Hepatocyte (in vitro differentiated cells): ENCODE data around the gene KPNA6. TPM values are rescaled to one million over a fixed set of nuclear protein-coding genes. Genes with fewer than 3 reads are reported as not detected.
"Not testable (repeated sequence)": the region's sequence is repeated elsewhere in the genome, so short reads cannot be mapped to it uniquely, and the experiment has no call there.

ENCODE experiments used
- DNase-seq: peaks from one replicate; pipeline ENCODE4 v3.0.0-alpha.2; 2016; ENCODE audit warnings: low spot score
- H2AFZ ChIP-seq: fragments of 200-600 bp; sonication (generic); 2 replicates; pipeline ENCODE4 v1.6.0; 2016; ENCODE audit warnings: antibody characterized with exemption, mild to moderate bottlenecking
- H3K27ac ChIP-seq: fragments of 200-600 bp; sonication (generic); 2 replicates; pipeline ENCODE4 v1.5.1; 2016; ENCODE audit warnings: mild to moderate bottlenecking
- H3K27me3 ChIP-seq: fragments of 200-600 bp; sonication (generic); 2 replicates; pipeline ENCODE4 v1.6.1; 2016
- H3K36me3 ChIP-seq: fragments of 200-600 bp; sonication (generic); replicated peaks from 2 replicates; pipeline ENCODE4 v1.5.1; 2016; ENCODE audit warnings: low read depth; ENCODE audit not compliant: insufficient read depth
- H3K4me1 ChIP-seq: fragments of 200-600 bp; sonication (generic); 2 replicates; pipeline ENCODE4 v1.5.1; 2016; ENCODE audit warnings: mild to moderate bottlenecking, moderate library complexity; ENCODE audit not compliant: insufficient read depth
- H3K4me2 ChIP-seq: fragments of 200-600 bp; sonication (generic); 2 replicates; pipeline ENCODE4 v1.6.0; 2016
- H3K4me3 ChIP-seq: fragments of 200-600 bp; sonication (generic); 2 replicates; pipeline ENCODE4 v1.5.1; 2016; ENCODE audit warnings: mild to moderate bottlenecking
- H3K79me2 ChIP-seq: fragments of 200-600 bp; sonication (generic); 2 replicates; pipeline ENCODE4 v1.6.0; 2017; ENCODE audit warnings: mild to moderate bottlenecking
- H3K9me2 ChIP-seq: fragments of 200-600 bp; sonication (generic); replicated peaks from 2 replicates; pipeline ENCODE4 v1.6.0; 2017; ENCODE audit warnings: mild to moderate bottlenecking; ENCODE audit not compliant: insufficient read depth
- H3K9me3 ChIP-seq: fragments of 200-600 bp; sonication (generic); 2 replicates; pipeline ENCODE4 v1.5.1; 2016; ENCODE audit warnings: low read depth, mild to moderate bottlenecking
- H4K20me1 ChIP-seq: fragments of 200-600 bp; sonication (generic); 2 replicates; pipeline ENCODE4 v1.6.0; 2016; ENCODE audit warnings: mild to moderate bottlenecking; ENCODE audit not compliant: insufficient read depth, poor library complexity, severe bottlenecking
- CTCF ChIP-seq: fragments of 200-600 bp; sonication (generic); IDR thresholded peaks from 2 replicates; pipeline ENCODE4 v1.5.1; 2016; ENCODE audit warnings: antibody characterized with exemption, mild to moderate bottlenecking; ENCODE audit not compliant: poor library complexity
- EZH2 ChIP-seq: fragments of 200-600 bp; sonication (generic); IDR thresholded peaks from 2 replicates; pipeline ENCODE4 v1.6.1; 2016; ENCODE audit warnings: antibody characterized with exemption, mild to moderate bottlenecking, borderline replicate concordance
- EZH2phosphoT487 ChIP-seq: fragments of 200-600 bp; sonication (generic); IDR thresholded peaks from one replicate; pipeline ENCODE4 v1.6.1; 2018; ENCODE audit warnings: antibody characterized with exemption, mild to moderate bottlenecking, low read depth, moderate library complexity; ENCODE audit not compliant: unreplicated experiment, severe bottlenecking
- WGBS: methylation state at CpG from one replicate; pipeline ENCODE4 v1.1.6; 2016; ENCODE audit warnings: low lambda C conversion rate; ENCODE audit errors: missing lambda C conversion rate; 5-methylcytosine and 5-hydroxymethylcytosine counted together
- polyA plus RNA-seq: library from polyadenylated mRNA; unstranded; fragments of >200 nt; fragmentation: Nextera tagmentation; extraction: Ambion mirVana; gene quantifications from 2 replicates; pipeline ENCODE4 v1.2.1, GENCODE V29; 2016
- total RNA-seq: library from RNA; depleted of rRNA; stranded (reverse); fragments of >200 nt; gene quantifications from 2 replicates; pipeline ENCODE4 v1.2.3, GENCODE V29; 2014

Gene KPNA6
- total and polyA plus RNA-seq, 2 experiments from 2014 or later: 30.3 to 48.5 TPM

GRCh38 chr1:32128964-32129363 lies 21.1 kb downstream of the KPNA6 start:
- no peaks in the 10 kb centered on the region for H3K9me3 ChIP-seq
- TF ChIP-seq EZH2phosphoT487 (no peak), EZH2 (no peak), CTCF (no peak)
- no peak for DNase-seq
- peaks cover 94% of the 10 kb centered on the region for H3K79me2 ChIP-seq
- no peak overlapping the region for H2AFZ ChIP-seq
- WGBS: 100% methylated on average over 1 of the region's 1 CpG
- H3K4me3 ChIP-seq: no peak overlapping the region
- H3K36me3 ChIP-seq: no peaks in the 10 kb centered on the region
- H3K4me2 ChIP-seq: no peak overlapping the region
- no peaks in the 10 kb centered on the region for H3K9me2 ChIP-seq
- no peaks in the 10 kb centered on the region for H3K4me1 ChIP-seq
- no peaks in the 10 kb centered on the region for H3K27me3 ChIP-seq
- no peak overlapping the region for H3K27ac ChIP-seq
- peaks cover 69% of the 10 kb centered on the region for H4K20me1 ChIP-seq

- peak overlapping the region; percentile 80 for H3K27ac ChIP-seq
- not testable (repeated sequence) for H3K36me3 ChIP-seq, H2AFZ ChIP-seq, H3K27me3 ChIP-seq, H3K9me3 ChIP-seq, H3K4me1 ChIP-seq, H3K9me2 ChIP-seq, DNase-seq, H3K4me3 ChIP-seq
- peak overlapping the region; percentile 23 for H3K4me2 ChIP-seq
- WGBS: 92% methylated on average over 9 of the region's 9 CpGs
- peaks cover 94% of the 10 kb centered on the region for H3K79me2 ChIP-seq
- peaks cover 56% of the 10 kb centered on the region for H4K20me1 ChIP-seq
Observed at GRCh38 chr1:32133950-32134280, 26.1 kb downstream of the KPNA6 start.

GRCh38 chr1:32137111-32137510 lies 29.3 kb downstream of the KPNA6 start:
- H4K20me1 ChIP-seq: peaks cover 32% of the 10 kb centered on the region
- no peak overlapping the region for H2AFZ ChIP-seq
- TF ChIP-seq EZH2phosphoT487 (no peak), CTCF (no peak), EZH2 (no peak)
- no peaks in the 10 kb centered on the region for H3K27me3 ChIP-seq
- WGBS: 96% methylated on average over 5 of the region's 5 CpGs
- no peak overlapping the region for H3K4me3 ChIP-seq
- no peak overlapping the region for H3K4me2 ChIP-seq
- no peaks in the 10 kb centered on the region for H3K9me2 ChIP-seq
- DNase-seq: no peak
- H3K9me3 ChIP-seq: no peaks in the 10 kb centered on the region
- peaks cover 93% of the 10 kb centered on the region for H3K79me2 ChIP-seq
- no peak overlapping the region for H3K27ac ChIP-seq
- no peaks in the 10 kb centered on the region for H3K4me1 ChIP-seq
- H3K36me3 ChIP-seq: no peaks in the 10 kb centered on the region

DNA sequence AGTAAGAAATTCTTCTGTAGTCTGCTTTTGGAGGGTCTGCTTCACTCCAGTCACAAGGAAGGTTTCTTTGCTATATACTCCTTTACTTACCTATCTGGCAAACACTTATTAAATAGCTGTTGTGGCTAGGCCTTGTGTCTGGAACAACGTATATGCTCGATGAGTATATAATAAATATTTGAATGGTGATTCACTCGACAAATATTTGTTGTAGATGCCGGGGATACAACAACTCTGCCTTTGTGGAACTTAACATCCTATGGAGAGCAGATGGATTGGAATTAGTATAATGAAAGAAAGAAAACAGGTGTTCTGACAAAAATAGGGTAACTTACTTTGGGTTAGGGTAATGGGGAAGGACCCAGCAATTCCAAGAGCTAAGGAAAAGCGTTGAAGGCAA lies 31.1 kb downstream of the KPNA6 start:
- H3K27ac ChIP-seq: peak overlapping the region; percentile 23
- H3K79me2 ChIP-seq: peaks cover 93% of the 10 kb centered on the region
- H2AFZ ChIP-seq: no peak overlapping the region
- no peaks in the 10 kb centered on the region for H3K9me2 ChIP-seq
- H4K20me1 ChIP-seq: peaks cover 47% of the 10 kb centered on the region
- H3K9me3 ChIP-seq: no peaks in the 10 kb centered on the region
- DNase-seq: peak; percentile 9
- no peak overlapping the region for H3K4me3 ChIP-seq
- TF ChIP-seq EZH2phosphoT487 (no peak), EZH2 (no peak), CTCF (no peak)
- no peaks in the 10 kb centered on the region for H3K27me3 ChIP-seq
- H3K4me2 ChIP-seq: no peak overlapping the region
- H3K36me3 ChIP-seq: no peaks in the 10 kb centered on the region
- WGBS: 49% methylated on average over 5 of the region's 5 CpGs
- peaks cover 9% of the 10 kb centered on the region for H3K4me1 ChIP-seq
